Ovary (tissue), 9 donors: ENCODE measurements around the gene SELENOW. TPM values are rescaled to one million over a fixed set of nuclear protein-coding genes. Genes with fewer than 3 reads are reported as not detected.

ENCODE experiments used
- DNase-seq, 5 donors: peaks; one replicate each; pipeline ENCODE4 v3.0.0-alpha.2; 2019 to 2020
- H3K27ac ChIP-seq, 2 donors: fragments of 200-600 bp; one replicate each; pipeline versions ENCODE4 v1.5.1 to v1.8.0; 2019 to 2022
- H3K27me3 ChIP-seq: fragments of 200-600 bp; one replicate; pipeline ENCODE4 v1.8.0; 2022
- H3K36me3 ChIP-seq: fragments of 200-600 bp; sonication (generic); one replicate; pipeline ENCODE4 v1.5.1; 2019
- H3K4me1 ChIP-seq: one replicate; pipeline ENCODE4 v1.8.1; 2013; ENCODE audit warnings: mild to moderate bottlenecking, moderate library complexity; ENCODE audit not compliant: insufficient read depth
- H3K4me3 ChIP-seq: fragments of 200-600 bp; sonication (generic); one replicate; pipeline ENCODE4 v1.5.1; 2017
- H3K9me3 ChIP-seq, 2 donors: fragments of 200-600 bp in 1 of 2; sonication (generic) in 1 of 2; one replicate each; pipeline versions ENCODE4 v1.5.1 to v1.8.1; 2013 to 2019; ENCODE audit warnings: mild to moderate bottlenecking in 1 of 2, moderate library complexity in 1 of 2
- EP300 ChIP-seq: sonication (generic); formaldehyde crosslinking; IDR thresholded peaks from one replicate; pipeline ENCODE4 v1.6.1; 2017; ENCODE audit warnings: antibody characterized with exemption
- POLR2A ChIP-seq: fragments of 450-650 bp; IDR thresholded peaks from one replicate; pipeline ENCODE4 v1.6.1; 2017; ENCODE audit warnings: antibody characterized with exemption, mild to moderate bottlenecking, moderate library complexity
- whole genome bisulfite sequencing, 3 donors: extraction: QIAGEN DNeasy Blood & Tissue Kit in 1 of 3; methylation state at CpG; one replicate each; pipeline versions ENCODE4 v1.1.5 to v1.1.7; 2013 to 2017; 5-methylcytosine and 5-hydroxymethylcytosine counted together
- intact Hi-C, 4 donors: fragments of 100-400 bp; cut with DNase I; formaldehyde crosslinking; loops; one replicate each; pipeline versions ENCODE4 v1.11.0 to v1.15.1; 2022 to 2023
- polyA plus RNA-seq, 2 donors: library from polyadenylated mRNA; stranded (reverse); fragments of 200-250 nt in 1 of 2; fragments of 350-450 nt in 1 of 2; fragmentation: Illumina TruSeq in 1 of 2; extraction: RNeasy Lipid Tissue Mini Kit (QIAGEN cat#74804) in 1 of 2; gene quantifications; one replicate each; pipeline ENCODE4 v1.2.3, GENCODE V29; 2013 to 2014
- total RNA-seq, 7 donors: library from RNA; depleted of rRNA in 2 of 7; stranded (reverse); fragments of >200 nt in 2 of 7; fragmentation: NEBNext Ultra II Directional in 3 of 7; extraction: Animal tissue kit (Norgen Biotek cat#: 25700) in 3 of 7; gene quantifications; one replicate each; pipeline versions ENCODE4 v1.1.0 to v1.2.4, GENCODE V29; 2016 to 2023
- TF ChIP-seq, protein P1 (sequence below), 3 donors: fragments of 450-650 bp in 2 of 3; fragments of 200-600 bp in 1 of 3; IDR thresholded peaks; one replicate each; pipeline versions ENCODE4 v1.5.1 to v1.8.0; 2016 to 2022; ENCODE audit warnings: antibody characterized with exemption in 3 of 3, mild to moderate bottlenecking in 1 of 3
- donor health status: DM: no; HTN: no; CAD: no; lungs with moderate emphysema.
- donor health status: DM: no; HTN: no; CAD: no.
- donor health status: Bipolar disorder and iron deficiency.
- donor health status: DM: yes; HTN: yes; CAD: no.
- donor health status: DM: no; HTN: no; CAD: no.
- donor health status: DM: yes; HTN: yes; CAD: no.

The SELENOW gene
- total and polyA plus RNA-seq, 9 donors = 169 to 412 (median 257) TPM

DNA sequence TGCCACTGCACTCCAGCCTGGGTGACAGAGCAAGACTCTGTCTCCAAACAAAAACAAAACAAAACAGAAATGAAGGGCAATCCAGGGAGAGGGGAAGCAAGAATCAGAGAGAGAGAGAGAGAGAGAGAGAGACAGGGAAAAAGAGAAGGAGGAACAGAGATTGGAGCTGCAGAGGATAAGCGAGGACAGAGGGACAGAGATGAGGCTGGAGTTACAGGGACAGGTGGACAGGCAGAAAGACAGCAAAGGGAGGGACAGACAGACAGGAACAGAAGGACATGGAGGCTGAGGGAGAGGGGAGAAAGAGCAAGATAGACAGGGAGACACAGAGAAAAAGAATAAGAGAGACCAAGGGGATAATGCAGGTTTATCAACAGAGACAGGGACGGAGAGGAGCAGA, 41.9 kb downstream of the SELENOW start:
- DNase-seq = no peak
- no peaks in the 10 kb centered on the region for H3K4me1 ChIP-seq
- H3K36me3 ChIP-seq = no peaks in the 10 kb centered on the region
- no peaks in the 10 kb centered on the region for H3K27me3 ChIP-seq
- 56 to 73% (median 66%) methylated on average over 2 of the region's 2 CpGs for WGBS, 3 donors
- TF ChIP-seq EP300 (no peak), POLR2A (no peak)
- TF ChIP-seq, protein P1, sequence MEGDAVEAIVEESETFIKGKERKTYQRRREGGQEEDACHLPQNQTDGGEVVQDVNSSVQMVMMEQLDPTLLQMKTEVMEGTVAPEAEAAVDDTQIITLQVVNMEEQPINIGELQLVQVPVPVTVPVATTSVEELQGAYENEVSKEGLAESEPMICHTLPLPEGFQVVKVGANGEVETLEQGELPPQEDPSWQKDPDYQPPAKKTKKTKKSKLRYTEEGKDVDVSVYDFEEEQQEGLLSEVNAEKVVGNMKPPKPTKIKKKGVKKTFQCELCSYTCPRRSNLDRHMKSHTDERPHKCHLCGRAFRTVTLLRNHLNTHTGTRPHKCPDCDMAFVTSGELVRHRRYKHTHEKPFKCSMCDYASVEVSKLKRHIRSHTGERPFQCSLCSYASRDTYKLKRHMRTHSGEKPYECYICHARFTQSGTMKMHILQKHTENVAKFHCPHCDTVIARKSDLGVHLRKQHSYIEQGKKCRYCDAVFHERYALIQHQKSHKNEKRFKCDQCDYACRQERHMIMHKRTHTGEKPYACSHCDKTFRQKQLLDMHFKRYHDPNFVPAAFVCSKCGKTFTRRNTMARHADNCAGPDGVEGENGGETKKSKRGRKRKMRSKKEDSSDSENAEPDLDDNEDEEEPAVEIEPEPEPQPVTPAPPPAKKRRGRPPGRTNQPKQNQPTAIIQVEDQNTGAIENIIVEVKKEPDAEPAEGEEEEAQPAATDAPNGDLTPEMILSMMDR (IDR thresholded peaks at IDR 0.05) = no peak
- intact Hi-C loops = no loop called here
- H3K9me3 ChIP-seq = no peaks in the 10 kb centered on the region
- H3K4me3 ChIP-seq = no peak overlapping the region
- H3K27ac ChIP-seq = no peak overlapping the region

DNA sequence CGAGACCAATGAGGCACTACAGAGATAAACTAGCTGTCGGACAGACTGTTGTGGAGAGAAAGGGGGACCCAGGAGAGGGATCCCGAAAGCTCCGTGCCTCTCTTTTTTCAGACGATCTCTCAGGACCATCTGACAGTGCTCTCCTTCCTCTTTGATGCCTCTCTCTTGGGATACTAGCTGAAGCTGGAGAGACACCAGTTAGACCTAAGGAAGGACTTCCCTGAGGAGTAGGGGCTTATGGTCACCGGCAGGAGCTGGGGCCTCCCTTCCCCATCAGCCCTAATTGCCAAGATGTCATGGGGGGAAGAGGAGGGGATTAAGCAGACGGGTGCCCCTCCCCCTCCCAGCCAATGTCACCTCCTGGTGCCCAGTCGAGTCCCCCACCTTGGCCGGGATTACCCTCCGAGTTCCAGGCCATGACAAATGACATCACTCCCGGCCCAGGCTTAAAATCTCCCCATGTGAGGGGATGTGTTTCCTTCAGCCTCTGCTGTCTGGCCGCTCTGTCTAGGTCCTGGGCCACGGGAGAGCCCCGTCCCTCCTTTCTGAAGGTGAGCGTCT, 43.0 kb downstream of the SELENOW start, which contains the start of gene CRX:
Gene CRX (plus strand): TSS at position 478 of the 561 bp plus-strand sequence. CDS start 12,507 bp downstream, outside the sequence.
- intact Hi-C loops = no loop called here
- Histone ChIP-seq H3K36me3 (no peaks in the 10 kb centered on the region), H3K27ac (no peak within 1 kb of the TSS), H3K9me3 (no peaks in the 10 kb centered on the region), H3K27me3 (no peaks in the 10 kb centered on the region), H3K4me3 (no peak within 1 kb of the TSS), H3K4me1 (no peaks in the 10 kb centered on the region)
- WGBS, 3 donors = 39 to 48% (median 40%) methylated on average over 15 of the region's 15 CpGs
- no peak for DNase-seq
- TF ChIP-seq EP300 = no peak
- TF ChIP-seq POLR2A = no peak
- TF ChIP-seq, protein P1 (IDR thresholded peaks at IDR 0.05) = no peak

DNA sequence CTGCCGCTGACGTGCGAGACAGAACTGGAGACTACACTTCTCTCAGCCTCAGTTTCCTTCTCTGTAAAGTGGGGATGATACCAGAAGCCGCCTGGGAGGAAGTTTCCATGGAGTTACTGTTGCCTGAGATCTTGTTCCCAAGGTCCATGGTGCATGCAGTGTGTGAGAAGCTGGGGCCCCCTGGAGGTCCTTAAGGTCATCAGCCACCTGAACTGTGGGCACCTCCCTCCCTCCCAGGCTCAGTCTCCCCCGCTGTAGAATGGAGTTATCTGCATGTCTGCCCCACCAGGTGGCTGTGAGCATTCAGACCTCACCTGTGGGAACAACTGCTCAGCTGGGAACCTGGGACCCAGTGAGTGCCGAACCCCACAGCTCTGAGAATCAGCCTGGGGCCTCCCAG, 45.9 kb downstream of the SELENOW start:
- intact Hi-C loops = no loop called here
- Histone ChIP-seq H3K4me1 (no peaks in the 10 kb centered on the region), H3K27ac (no peak overlapping the region), H3K27me3 (no peaks in the 10 kb centered on the region), H3K9me3 (no peaks in the 10 kb centered on the region), H3K4me3 (no peak overlapping the region), H3K36me3 (no peaks in the 10 kb centered on the region)
- no peak for DNase-seq
- TF ChIP-seq, protein P1 (IDR thresholded peaks at IDR 0.05) = no peak
- TF ChIP-seq POLR2A = no peak
- TF ChIP-seq EP300 = no peak
- WGBS, 3 donors = 75 to 90% (median 86%) methylated on average over 6 of the region's 6 CpGs

DNA sequence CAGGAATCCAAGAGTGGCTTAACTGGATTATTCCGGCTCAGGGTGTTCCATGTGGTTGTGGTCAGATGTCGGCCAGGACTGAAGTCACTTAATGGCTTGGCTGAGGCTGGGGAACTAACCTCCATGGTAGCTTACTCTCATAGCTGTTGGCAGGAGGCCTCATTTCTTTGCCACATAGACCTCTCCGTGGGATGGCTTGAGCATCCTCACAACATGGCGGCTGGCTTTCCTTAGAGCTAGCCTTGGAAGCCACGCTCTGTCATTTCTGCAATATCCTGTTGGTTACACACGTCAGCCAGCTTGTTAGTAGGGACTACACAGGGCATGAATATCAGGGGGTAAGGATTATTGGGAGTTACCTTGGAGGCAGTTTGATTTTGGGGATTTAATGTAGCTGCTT, 48.3 kb downstream of the SELENOW start:
- intact Hi-C loops = no loop called here
- no peak for DNase-seq
- Histone ChIP-seq H3K4me3 (no peak overlapping the region), H3K9me3 (no peaks in the 10 kb centered on the region), H3K4me1 (no peaks in the 10 kb centered on the region), H3K27ac (no peak overlapping the region), H3K36me3 (no peaks in the 10 kb centered on the region), H3K27me3 (no peaks in the 10 kb centered on the region)
- WGBS, 3 donors = 80 to 98% (median 80%) methylated on average over 6 of the region's 6 CpGs
- TF ChIP-seq, protein P1 (IDR thresholded peaks at IDR 0.05) = no peak
- no peak for TF ChIP-seq EP300
- no peak for TF ChIP-seq POLR2A
